Urothelium cell line (cell line): ENCODE results near the gene EXOC3L1.

Experiments
- DNase-seq: peaks from one replicate; pipeline ENCODE4 v3.0.0; 2011; ENCODE audit warnings: low spot score, mixed read lengths
- FAIRE-seq: peaks from 2 replicates; lab custom pipeline; 2011; peaks lifted over from hg19 to GRCh38; lab: Jason Lieb, UNC

Gene EXOC3L1

DNA sequence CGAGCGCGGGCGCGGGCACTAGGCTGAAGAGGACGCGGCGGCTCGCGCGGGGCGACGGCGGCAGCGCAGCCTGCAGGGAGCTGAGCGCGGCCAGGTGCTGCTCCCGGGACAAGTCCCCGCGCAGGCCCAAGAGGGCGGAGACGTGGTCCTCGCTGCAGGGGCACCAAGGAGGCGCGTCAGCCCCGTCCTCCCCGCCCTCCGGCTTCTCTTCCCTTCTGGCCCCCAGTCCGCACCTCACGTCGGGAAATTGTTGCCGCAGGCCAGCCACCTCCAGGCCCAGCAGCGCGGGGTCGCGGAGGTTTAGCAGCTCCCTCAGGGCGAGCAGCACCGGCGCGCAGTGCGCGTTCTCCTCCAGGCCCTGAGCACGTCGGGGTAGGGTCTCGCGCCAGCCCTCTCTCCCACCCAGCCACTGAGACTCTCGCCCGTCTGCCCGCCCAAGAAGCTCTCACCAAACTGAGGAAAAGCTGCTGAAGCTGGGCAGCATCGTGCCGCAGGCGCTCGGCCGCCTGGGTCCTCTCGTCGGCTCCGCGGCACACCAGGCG lies 5.4 kb downstream of the EXOC3L1 start:
- peak; percentile 23 for FAIRE-seq
- peak; percentile 59 for DNase-seq

DNA sequence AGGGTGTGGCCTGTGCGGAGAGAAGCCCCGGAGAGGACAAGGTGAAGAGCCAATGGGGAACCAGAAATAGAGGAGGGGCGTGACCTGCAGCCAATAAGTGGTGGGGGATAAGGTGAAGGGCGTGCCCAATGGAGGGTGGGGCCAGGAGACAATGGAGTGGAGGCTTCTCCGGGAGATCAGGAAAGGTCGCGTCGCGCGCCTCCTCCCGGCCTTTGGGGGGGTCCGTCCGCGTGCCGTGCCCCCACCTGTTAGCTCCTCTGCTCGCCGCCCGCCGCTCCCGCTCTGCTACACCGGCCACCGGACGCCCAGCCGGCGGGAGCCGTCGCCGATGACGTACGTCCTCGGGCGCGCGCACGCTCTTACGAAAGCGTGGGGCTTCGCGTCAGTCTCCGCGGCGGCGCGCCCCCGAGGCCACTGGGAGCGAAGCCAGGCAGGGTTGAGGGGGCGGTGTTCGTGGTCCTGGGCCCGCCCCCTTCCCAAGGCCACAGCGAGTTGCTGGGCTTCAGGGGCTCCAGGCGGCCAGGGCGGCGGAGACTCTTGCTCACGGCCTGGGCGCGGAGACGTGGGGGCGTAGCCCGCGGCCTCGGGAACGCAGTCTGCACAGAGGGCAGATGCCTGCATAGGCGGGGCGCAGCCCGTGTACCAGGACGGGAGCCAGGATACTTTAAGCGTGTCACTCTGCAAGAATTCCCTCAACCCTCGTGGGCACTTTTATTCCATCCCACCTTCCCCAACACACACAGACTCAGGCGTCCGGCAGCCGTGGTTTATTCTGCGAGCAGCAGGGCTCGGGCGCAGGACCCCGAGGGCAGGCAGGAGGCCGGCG lies 6.1 kb downstream of the EXOC3L1 start, which contains the start of gene MATCAP1:
TSS of gene MATCAP1 (minus strand) at position 337 of the 826 bp plus-strand sequence. CDS start 3,353 bp downstream, outside the sequence.
- DNase-seq: peak; percentile 99
- peak; percentile 98 for FAIRE-seq

DNA sequence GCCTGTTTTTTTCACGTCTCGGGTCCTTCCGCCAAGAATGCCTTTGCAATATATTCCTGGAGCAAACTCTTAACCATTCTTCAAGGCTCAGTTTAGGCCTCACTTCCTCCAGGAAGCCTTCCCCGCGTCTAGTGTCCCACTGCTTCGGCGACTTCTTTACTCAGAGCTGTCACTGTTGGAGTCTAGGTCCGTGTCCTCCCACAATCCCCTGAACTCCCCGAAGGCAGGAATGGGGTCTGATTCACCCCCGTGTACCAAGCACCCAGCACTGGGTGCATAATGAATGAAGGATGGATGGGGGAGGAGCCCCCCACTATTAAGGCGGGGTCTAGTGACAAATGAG lies 6.7 kb downstream of the EXOC3L1 start:
- no peak for DNase-seq
- FAIRE-seq: no peak

DNA sequence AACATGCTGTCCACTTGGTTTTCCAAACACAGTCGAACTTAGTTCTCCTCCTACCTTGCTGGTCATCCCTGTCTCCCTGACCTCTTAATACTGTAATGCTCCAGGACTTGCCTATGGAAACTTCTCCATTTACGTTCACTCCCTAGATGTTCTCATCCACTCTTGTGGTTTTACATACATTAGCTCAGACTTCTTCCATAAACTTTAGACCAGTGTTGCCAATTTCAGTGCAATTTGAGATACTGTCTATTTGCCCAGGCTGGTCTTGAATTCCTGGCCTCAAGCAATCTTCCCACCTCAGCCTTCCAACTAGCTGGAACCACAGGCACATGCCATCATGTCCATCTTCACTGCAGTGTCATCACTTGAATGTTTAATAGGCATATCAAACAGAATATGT lies 7.6 kb downstream of the EXOC3L1 start:
- no peak for FAIRE-seq

DNA sequence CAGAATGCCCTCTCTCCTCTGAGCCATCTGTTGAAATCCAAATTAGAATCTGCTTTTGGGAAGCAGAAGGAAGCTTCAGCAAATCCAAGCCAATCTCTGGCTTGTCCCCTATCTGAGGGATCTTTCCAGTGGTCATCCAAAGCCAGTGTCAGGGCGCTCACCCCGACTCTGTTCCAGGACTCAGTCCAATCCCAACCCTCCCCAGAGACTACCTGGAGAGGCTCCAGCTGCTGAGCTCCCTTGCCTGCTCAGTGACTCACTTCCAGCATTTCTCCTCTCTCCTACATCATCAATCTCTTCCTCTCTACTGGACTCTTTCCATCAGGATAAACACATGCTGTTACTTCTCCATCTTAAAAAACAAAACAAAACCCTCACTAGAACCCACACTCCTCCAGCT lies 8.6 kb downstream of the EXOC3L1 start:
- DNase-seq (no peak), FAIRE-seq (no peak)

More for the DNA sequence above, 7.6 kb downstream of the EXOC3L1 start:
- no peak for DNase-seq

DNA sequence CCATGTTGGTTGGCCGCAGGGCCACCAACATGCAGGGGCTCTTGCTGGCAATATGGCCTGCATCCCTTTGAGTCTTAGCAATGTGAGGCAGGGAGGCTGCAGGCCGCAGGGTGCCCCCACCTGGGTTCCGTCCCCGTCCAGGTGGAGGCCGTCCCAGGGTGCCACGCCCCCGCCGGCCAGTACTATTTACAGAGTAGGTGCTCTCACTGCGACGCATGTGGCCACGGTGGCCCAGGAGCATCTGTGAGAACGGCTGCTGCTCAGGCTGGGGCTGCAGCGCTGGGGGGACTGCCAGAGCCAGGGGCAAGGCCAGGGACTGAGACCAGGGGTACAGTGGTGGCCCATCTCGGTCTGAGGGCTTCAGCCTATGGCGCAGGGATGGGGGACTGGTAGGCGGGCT lies 9.8 kb downstream of the EXOC3L1 start:
- no peak for DNase-seq

DNA sequence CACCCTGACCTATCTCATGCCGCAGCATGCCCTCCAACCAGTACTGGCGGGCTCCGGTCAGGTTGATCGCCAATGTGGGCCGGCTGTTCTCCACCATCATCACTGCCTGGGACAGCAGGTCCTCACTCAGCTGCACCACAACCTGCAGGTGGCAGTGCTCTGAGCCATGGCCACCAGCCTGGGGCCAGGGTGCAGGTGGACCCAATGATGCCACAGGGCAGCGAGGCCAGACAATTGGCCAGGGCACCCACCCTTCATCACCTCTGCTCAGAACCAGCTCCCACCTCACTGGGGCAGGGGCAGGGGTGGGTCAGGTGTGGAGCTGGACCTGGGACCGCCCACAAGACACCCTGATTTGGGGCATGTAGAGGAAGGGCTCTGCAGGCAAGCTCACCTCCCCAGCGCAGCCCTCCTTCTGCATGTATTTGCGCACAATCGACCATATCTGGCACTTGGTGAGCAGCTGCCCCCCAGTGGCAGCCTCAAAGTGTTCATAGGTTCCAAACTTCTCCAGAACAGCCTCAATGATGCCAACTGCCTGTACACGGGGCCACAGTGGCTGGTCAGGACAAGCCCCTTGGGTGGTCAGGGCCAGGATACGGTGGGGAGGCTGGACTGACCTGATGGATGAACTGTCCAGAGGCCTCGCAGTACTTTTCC lies 10.4 kb downstream of the EXOC3L1 start:
- DNase-seq (no peak), FAIRE-seq (no peak)

More for the DNA sequence above, 9.8 kb downstream of the EXOC3L1 start:
- FAIRE-seq: no peak

DNA sequence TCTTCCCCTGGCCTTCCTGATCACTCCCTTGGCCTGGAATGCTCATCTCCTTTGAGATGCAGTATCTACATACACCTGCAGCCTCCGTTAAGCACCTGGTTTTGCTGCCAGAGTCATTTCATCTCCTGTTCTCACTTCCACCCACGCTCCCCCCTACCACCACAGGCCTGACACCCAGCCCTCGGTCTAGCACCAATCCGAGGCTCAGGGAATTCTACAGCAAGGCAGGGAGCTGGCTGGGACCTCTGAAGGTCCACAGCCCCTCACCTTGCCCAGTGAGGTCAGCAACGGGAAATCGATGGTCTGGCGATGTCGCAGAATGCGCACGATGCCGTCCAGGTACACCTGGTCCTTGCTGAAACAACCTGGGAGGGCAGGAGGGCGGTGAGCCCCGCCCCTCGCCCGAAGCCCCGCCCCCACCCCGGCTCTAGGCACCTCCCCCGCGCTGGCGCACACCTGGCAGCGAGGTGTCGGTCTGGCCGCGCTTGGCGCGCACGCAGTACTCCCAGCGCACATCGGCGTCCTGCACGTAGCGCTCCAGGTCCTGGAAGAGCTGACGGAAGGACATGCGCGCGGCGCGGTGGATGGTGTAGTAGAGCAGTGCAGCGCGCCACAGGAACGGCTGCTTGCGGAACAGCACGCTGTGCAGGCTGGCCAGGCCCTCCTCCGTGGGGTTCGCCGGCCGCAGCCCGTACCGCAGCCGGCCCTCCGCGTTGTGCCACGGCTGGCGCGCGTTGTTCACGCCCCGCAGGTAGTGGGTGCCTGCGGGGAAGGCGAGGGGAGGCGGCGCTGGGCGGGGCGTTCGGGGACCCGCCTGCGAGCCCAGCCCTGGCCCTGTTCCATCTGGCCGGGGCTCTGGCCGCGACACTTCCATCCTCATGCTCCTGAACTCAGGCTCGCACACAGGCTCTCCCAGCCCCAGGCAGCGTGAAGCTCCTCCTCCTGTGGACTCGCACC lies 11.9 kb downstream of the EXOC3L1 start:
- no peak for DNase-seq
- no peak for FAIRE-seq

DNA sequence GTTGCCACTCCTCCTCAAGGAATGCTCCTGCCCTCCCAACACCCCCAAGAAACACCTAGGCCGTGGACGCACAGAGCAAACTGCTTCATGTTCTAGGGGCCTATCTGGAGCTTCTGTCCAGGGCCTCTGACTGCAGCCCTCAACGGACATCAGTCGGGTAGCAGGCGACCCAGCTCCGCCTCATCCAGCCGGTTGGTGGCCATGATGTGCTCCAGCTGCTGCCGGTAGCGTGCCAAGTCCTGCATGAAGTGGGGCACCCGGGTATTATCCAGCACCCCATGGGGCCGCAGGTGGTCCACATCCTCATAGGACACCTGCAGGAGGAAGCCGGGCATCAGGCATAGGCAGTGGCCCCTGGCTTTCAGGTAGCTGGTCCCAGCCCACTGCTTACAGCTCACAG lies 13.3 kb downstream of the EXOC3L1 start:
- DNase-seq (no peak), FAIRE-seq (no peak)

DNA sequence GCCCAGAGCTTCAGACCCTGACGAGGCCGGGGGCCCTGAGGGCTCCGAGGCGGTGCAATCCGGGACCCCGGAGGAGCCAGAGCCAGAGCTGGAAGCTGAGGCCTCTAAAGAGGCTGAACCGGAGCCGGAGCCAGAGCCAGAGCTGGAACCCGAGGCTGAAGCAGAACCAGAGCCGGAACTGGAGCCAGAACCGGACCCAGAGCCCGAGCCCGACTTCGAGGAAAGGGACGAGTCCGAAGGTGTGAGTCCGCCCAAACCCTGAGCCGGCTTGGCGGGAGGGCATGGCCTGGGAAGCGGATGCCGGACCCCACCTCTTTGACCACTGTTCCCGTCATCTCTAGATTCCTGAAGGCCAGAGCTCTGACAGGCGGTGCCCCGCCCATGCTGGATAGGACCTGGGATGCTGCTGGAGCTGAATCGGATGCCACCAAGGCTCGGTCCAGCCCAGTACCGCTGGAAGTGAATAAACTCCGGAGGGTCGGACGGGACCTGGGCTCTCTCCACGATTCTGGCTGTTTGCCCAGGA lies 15.2 kb downstream of the EXOC3L1 start:
- FAIRE-seq: no peak
- DNase-seq: no peak

DNA sequence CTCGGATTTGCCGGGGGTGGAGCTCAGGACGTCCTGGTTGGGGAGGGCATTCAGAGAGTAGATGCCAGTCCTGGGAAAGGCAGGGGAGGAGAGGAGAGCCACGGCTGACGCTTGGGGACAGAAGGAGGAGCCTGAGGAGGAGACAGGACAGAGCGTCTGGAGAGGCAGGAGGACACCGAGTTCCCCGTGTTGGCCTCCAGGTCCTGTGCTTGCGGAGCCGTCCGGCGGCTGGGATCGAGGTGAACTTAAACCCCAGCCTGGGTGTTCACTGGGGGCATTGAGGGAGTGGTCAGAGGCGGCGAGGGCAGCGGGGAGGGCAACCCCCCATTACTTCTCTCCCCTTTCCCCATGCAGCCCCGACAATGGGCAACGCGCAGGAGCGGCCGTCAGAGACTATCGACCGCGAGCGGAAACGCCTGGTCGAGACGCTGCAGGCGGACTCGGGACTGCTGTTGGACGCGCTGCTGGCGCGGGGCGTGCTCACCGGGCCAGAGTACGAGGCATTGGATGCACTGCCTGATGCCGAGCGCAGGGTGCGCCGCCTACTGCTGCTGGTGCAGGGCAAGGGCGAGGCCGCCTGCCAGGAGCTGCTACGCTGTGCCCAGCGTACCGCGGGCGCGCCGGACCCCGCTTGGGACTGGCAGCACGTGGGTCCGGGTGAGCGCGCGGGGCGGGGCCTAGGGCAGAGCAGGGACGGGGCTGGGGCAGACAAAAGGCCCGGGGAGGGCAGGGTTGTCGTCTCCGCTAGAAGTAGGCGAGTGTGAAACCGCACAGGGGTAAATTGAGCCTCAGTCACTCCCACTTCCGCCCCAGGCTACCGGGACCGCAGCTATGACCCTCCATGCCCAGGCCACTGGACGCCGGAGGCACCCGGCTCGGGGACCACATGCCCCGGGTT lies 15.9 kb downstream of the EXOC3L1 start:
- DNase-seq (peak; percentile 57), FAIRE-seq (no peak)

DNA sequence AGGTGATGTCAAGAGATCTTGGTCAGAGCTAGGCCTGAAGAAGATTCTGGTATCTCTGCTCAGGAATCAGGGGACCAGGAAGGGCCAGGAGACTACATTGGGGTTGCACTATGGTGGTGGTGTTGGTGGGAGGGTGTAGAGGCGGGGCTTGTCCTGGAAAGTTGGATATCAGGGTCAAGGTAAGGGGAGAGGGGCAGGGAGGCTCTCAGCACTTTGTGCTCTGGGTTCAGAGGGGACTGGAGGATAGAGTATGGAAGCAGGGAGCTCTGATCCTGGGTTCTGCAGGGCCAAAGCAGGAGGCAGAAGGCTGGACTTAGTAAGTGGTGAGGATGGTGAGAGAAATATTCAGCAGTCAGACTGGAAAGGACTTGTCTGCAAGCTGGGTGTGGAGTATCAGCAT lies 16.6 kb downstream of the EXOC3L1 start:
- DNase-seq (no peak), FAIRE-seq (no peak)

DNA sequence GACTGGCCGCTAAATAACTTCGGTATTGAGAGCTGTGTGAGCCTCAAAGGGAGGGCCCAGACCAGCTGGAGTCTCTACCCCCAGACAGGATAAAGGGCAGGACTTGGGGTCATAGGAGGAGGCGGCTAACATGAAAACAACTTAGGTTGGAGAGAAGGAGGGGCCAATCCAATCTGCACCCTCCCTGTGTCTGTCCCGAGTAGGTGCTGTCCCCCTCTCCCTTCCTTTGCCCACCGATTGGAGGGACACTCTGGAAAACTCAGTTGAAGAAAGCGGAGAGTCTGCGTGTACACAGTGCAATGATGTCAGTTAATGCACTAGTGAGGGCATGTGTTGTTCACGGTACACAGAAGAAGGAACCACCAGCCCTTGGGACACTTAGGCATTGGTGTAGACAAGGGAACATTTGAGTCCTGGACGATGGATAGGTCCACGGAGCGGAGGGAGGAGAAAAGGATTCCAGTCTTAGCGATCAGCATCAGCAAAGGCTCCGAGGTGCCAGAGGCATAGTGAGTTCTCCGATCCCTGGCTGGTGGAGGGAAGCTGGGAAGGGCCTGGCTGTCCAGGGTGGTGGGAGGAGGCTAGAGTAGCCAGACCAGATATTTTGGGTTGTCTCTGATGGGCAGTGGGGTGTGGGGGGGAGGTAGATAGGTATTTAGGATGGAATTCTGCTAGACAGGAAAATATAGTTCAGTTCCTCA lies 18.8 kb downstream of the EXOC3L1 start:
- no peak for FAIRE-seq
- no peak for DNase-seq

DNA sequence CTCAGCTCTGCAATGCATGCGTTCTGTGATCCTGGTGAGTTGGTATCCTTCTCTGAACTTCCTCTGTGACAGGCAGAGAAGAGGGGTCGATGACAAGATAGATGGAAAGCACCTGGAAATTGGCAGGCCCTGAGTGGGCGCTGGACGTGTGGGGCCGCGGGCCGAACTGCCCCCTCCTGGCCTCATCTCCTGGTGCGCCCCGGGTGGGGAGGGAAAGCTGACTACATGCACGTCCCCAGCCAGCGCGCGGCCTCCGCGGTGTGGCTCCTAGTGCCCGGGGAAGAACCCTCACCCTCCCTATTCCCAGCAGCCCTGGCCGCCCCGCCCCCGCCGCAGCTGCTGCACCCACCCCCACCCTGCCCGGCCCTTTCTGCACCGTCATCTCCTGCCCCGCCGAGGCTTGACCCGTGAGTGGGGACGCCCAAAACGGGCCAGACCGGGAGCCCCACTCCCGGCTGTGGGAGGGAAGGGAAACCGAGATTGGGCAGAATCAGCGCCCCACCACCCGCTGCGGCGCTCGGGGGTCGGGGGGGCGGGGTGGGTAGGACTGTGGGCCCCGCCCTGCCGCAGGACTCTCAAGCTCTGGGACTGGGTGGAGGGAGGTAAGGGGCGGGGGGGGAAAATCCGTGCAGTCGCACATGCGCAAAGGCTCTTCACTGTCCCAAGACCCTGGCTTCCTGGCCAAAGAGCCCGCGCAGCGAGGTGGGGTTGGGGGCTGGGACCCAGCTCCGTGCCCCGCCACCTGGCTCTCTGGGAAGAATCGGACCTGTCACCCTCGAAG lies 19.6 kb downstream of the EXOC3L1 start, which contains the start of gene NOL3:
TSS of gene NOL3 (plus strand) at position 371 of the 781 bp plus-strand sequence.
- FAIRE-seq: no peak

DNA sequence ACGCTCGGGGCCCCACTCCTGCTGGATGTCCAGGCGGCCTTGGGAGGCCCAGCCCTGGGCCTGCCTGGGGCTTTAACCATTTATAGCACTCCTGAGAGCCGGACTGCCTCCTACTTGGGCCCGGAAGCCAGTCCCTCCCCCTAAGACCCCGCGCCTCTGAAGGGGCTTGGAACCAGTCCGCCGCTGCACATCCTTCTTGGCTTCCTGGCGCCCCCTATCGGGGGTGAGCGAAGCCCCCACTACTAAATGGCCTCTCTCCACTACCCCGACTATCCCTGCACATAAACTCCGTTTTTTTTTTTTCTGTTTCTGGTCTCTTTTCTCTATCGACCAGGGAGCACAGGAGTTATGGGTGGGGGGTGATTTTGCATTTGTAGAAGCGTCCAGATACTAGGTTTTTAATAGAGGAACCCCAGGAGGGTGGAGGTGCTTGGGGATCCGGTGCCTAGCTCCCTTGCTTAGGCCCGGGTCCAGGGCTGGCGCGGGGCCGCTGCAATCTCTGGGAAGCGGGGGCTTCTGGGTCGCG lies 20.2 kb downstream of the EXOC3L1 start:
- DNase-seq (peak; percentile 40), FAIRE-seq (no peak)

More for the DNA sequence above, 19.6 kb downstream of the EXOC3L1 start, which contains the start of gene NOL3:
- peak; percentile 91 for DNase-seq

DNA sequence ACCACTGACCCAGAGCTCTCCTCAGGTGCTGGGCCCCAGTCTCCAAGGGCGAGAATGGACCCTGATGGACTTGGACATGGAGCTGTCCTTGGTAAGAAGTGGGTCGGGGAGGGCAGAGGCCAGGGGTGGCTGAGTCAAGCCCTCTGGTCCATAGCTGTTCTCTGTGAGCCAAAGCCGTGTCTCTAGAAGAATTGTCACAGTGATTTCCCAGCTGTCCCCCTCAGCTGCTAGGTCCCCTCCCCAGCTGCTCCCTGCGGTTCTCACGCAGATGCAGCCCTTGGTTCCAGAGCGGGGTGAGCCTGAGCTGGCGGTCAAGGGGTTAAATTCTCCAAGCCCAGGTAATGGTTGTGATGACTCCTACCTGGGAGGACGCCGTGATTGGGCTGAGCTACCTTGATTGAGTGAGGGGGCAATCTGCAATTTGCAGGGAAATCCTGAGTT lies 20.9 kb downstream of the EXOC3L1 start:
- DNase-seq (no peak), FAIRE-seq (no peak)

DNA sequence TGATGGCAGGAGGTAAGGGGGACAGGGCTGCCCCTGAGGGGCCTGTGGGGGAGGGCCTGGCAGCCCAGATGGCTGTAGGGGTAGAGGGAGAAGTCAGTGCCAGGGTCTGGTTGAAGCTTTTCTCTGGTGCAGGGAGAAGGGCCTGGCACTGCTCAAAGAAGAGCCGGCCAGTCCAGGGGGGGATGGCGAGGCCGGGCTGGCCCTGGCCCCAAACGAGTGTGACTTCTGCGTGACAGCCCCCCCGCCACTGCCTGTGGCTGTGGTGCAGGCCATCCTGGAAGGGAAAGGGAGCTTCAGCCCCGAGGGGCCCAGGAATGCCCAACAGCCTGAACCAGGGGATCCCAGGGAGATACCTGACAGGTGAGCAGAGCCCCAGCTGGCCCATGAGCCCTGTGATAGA lies 22.3 kb downstream of the EXOC3L1 start:
- FAIRE-seq (no peak), DNase-seq (no peak)
